ENCODE measurements around the gene ATF6. TPM values are rescaled to one million over a fixed set of nuclear protein-coding genes. Genes with fewer than 3 reads are reported as not detected.

ATF6 gene
- total RNA-seq, 1 experiment from 2014 or later = 6.2 TPM

DNA sequence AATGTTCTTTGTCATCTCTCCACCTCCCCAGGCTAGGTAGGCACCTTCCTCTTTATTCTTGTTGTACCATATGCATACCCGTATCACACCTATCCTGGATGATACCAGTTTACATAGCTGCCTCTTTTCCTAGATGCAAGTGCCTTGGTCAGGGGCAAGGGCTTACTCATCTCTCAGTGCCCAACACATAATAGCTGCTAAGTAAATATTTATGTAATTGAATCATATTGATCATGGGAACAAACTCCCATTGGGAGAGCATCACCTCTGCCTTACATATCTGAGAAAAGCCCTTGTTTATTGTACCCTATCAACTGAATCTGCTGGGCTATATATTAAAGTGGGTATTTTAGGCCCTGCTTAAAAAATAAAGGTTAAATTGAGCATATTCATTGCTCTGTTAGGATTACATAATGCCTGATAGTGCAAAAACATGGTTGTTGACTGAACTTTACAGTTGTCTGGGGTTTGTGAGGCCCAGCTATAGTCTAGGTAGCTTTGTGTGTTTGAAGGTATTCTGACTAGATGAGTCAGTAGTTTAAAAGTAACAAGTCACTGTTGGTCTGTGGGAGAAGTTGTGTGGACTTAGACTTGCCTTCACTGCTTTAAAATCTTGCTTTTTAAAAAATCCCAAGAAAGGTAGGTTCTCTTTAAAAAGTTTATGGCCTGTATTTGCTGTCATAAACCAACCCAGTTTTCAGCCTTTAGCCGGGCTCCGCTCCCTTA is 174.9 kb downstream of the ATF6 start:
- no peak for DNase-seq (ENCODE audit: low spot score)

GRCh38 chr1:161941726-161942436 is 175.8 kb downstream of the ATF6 start:
- DNase-seq (ENCODE audit: low spot score) = no peak

DNA sequence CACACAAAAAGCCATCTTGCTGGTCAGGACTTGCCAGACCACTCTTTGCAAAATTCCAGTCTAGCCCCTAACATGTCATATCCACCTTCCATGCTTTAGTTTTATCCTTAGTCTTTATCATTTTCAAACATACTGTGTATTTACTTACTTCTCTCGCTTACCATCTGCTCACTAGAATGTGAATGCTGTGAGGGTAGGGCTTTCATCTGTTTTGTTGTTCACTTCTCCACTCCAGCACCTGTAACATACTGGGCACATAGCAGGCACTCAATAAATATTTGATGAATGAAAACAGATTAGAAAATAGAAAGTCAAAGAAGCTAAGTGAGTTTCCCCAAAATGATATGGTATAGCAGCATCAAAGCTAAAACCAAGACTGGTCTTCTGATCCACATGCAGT is 177.6 kb downstream of the ATF6 start:
- no peak for DNase-seq (ENCODE audit: low spot score)

GRCh38 chr1:161944381-161944780 is 178.3 kb downstream of the ATF6 start:
- no peak for DNase-seq (ENCODE audit: low spot score)

DNA sequence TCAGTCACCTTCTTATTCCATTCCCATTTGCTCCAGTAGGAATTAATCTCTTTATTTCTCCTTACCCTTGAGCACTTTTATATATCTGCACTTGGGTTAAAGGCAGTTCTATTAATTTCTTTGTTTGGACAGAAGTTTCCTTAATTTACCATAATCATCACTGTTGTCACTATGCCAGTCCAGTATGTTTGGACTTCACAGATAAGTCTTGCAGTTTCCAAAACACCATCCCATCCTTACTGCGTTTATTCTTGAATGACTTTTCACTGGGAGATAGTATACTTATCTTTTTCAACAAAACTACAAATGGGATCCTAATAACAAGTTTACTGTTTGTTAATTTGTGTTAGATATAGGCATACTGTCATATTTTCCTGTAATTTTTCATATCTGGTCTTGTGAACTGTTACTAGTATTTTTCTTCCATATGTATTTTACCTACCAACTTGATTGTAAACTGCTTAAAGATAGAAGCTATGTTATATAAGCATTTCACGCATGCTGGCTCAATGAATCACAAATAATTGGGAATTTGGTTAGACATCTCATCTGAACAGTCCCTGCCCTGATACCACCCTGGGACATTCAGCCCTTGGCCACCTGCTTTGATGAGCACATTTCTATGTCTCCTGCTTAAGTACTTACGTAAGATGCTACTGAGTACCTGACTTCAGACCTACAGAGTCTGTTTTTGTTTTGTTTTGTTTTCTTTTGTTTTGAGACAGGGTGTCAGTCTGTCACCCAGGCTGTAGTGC is 179.4 kb downstream of the ATF6 start:
- DNase-seq (ENCODE audit: low spot score) = no peak

DNA sequence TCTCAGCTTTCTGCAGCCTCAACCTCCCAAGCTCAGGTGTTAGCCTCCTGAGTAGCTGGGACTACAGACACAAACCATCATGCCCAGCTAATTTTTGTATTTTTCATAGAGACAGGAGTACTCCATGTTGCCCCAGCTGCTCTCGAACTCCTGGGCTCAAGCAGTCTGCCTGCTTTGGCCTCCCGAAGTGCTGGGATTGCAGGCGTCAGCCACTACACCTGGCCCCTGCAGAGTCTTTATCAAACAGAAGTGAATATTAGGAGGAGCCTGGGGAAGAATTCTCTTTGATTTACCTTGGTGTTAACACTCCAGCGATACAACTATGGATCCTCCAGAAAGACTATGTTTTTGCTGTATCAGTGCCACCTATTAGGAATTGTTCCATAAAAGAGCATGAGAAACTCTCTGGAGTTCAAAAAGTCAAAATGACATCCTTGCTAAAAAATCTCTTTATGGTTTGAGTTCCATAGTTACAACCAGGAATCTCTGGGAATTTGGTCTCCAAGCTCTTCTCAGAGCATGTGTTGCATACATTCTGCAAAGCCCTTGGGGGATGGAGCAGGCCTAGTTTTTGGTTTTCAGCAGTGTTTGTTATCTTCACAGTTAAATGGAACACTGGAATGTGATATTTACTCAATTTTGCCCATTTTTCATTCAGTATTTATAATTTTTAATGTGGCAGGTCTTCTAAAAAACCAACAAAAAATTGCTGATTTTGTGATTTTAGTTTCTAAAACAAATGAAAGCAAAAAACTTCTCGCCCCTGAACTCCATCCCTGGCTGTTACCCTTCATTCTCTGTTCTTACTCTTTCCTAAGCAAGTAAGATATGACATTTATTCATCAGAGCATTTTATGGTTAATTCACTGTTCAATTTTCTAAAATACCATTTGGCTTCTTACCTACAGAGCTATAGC is 180.2 kb downstream of the ATF6 start:
- no peak for DNase-seq (ENCODE audit: low spot score)

- no peak for DNase-seq (ENCODE audit: low spot score)
Observed at GRCh38 chr1:161948435-161948834, 182.3 kb downstream of the ATF6 start.

DNA sequence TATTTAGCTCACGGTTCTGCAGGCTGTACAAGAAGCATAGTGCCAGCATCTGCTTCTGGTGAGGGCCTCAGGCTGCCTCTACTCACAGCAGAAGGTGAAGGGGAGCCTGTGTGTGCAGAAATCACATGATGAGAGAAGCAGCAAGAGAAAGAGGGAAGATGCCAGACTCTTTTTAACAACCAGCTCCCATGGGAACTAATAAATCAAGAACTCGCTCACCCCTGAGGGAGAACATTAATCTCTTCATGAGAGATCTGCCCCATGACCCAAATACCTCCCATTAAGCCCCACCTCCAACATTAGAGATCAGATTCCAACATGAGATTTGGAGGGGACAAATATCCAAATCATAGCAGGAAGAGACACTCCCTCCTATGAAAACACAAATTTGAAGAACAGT is 183.4 kb downstream of the ATF6 start:
- DNase-seq (ENCODE audit: low spot score) = no peak

- no peak for DNase-seq (ENCODE audit: low spot score)
Observed at GRCh38 chr1:161950377-161950776, 184.3 kb downstream of the ATF6 start.

- DNase-seq (ENCODE audit: low spot score) = no peak
Observed at GRCh38 chr1:161951646-161952045, 185.5 kb downstream of the ATF6 start.

- DNase-seq (ENCODE audit: low spot score) = no peak
Observed at GRCh38 chr1:161952607-161953172, 186.6 kb downstream of the ATF6 start.

- DNase-seq (ENCODE audit: low spot score) = no peak
Observed at GRCh38 chr1:161953256-161953920, 187.3 kb downstream of the ATF6 start.

GRCh38 chr1:161954050-161954449 is 187.9 kb downstream of the ATF6 start:
- no peak for DNase-seq (ENCODE audit: low spot score)

GRCh38 chr1:161954466-161954865 is 188.3 kb downstream of the ATF6 start:
- DNase-seq (ENCODE audit: low spot score) = no peak

DNA sequence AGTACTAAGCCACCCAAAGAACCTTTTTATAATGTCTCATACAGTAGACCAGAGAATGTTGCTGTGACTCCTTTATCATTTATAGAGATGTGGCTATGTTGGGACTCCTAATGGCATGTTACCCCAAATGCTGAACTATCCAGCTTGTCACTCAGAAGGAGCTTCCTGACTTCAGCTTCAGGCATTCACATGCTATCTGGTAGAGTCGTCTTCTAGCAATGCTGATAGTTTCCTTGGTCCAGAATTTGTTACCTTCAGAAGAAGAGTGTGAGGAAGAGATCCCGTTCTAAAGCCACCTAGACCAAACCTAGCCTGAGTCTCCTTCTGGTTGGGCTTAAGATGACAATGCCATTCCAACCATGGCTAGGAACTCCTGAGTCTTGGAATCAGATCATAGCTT is 189.5 kb downstream of the ATF6 start:
- DNase-seq (ENCODE audit: low spot score) = no peak

DNA sequence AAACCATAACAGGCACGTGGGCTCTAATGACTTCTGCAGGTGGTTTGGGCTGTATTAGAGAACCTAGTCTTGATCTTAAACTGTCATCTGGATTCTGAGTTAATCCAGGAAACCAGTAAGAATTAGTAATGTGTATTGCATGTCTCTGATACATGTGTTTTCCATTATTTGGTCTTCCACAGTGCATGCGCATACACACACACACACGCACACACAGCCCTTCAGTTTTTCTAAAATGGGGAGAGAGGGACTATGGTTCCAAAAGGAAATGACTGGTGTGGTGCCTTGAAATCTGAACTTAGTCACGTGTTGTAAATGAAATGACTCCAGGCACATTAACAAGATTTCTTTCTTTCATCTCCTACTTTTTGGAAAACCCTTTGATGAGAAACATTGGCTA is 190.0 kb downstream of the ATF6 start:
- no peak for DNase-seq (ENCODE audit: low spot score)

- DNase-seq (ENCODE audit: low spot score) = no peak
Observed at GRCh38 chr1:161956930-161957329, 190.8 kb downstream of the ATF6 start.

- DNase-seq (ENCODE audit: low spot score) = no peak
Observed at GRCh38 chr1:161958425-161958824, 192.3 kb downstream of the ATF6 start.

DNA sequence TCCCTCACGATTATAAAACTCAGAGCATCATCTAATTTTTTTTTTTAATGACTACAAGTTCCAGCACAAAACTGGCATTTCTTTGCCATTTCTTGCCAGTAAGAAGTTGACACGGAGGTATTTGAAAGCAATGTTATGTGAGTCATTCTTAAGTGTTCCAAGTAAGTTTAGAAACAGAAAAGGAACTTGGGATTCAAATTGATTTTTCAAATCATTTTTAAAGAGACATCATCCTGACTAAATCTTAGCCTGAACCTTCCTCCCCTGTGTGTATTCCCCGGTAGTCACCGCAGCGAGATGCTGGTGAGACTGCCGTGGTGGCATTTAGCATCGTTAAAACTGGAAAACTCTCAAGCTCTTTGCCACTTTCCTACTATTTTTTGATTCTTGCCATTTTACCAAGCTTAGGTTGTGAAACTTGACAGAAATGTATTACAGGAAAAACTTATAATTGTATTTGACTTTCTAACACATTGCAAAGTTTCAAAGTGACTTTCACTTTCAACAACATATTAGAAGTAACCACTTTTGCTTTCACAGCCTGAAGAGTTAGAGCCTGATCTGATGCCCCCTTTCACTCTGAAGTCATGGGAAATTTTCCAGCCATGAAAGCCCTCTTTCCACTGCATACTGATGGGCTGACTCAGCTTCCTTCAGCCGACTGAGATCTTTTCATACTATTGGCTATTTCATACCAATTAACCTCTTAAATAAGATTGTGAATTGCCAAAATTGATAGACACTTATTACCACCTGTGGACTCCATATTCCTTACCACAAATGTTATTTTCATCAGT is 196.2 kb downstream of the ATF6 start:
- DNase-seq (ENCODE audit: low spot score) = no peak

GRCh38 chr1:161966067-161966466 is 199.9 kb downstream of the ATF6 start:
- no peak for DNase-seq (ENCODE audit: low spot score)

Data from HT-29 (cell line).